Measurements from ENCODE around the gene TRRAP.
A peak's percentile ranks its signal among the peaks of the same experiment; 100 is the strongest.
"Not testable (repeated sequence)": the region's sequence is repeated elsewhere in the genome, so short reads cannot be mapped to it uniquely, and the experiment has no call there.

The TRRAP gene

GRCh38 chr7:99040104-99040958 is 162.0 kb downstream of the TRRAP start:
- Histone ChIP-seq H3K27ac (replicated peaks) (no peak overlapping the region), H3K27me3 (ENCODE audit: insufficient read depth, poor library complexity, severe bottlenecking) (no peaks in the 10 kb centered on the region), H3K4me3 (replicated peaks; ENCODE audit: insufficient read depth, low read length) (no peak overlapping the region)
- peak; percentile 37 to 62 for DNase-seq (ENCODE audit: low read depth in 1 of 2, low spot score in 1 of 2)
- TF ChIP-seq GABPA (IDR thresholded peaks at IDR 0.05; ENCODE audit: low read depth) (no peak), POLR2AphosphoS5 (IDR thresholded peaks at IDR 0.05; ENCODE audit: low read depth) (no peak), REST (IDR thresholded peaks at IDR 0.05; ENCODE audit: insufficient replicate concordance, low read depth) (peak; percentile 64), SPI1 (IDR thresholded peaks at IDR 0.05; ENCODE audit: borderline replicate concordance, low read depth) (no peak), CTCF (IDR thresholded peaks at IDR 0.05; ENCODE audit: insufficient read depth, low read length) (peak; percentile 41)

- DNase-seq (ENCODE audit: low read depth in 1 of 2, low spot score in 1 of 2), result no peak
- H3K4me3 ChIP-seq (replicated peaks; ENCODE audit: insufficient read depth, low read length), result no peak overlapping the region
- no peaks in the 10 kb centered on the region for H3K27me3 ChIP-seq (ENCODE audit: insufficient read depth, poor library complexity, severe bottlenecking)
- no peak for TF ChIP-seq GABPA (IDR thresholded peaks at IDR 0.05; ENCODE audit: low read depth)
- TF ChIP-seq CTCF (IDR thresholded peaks at IDR 0.05; ENCODE audit: insufficient read depth, low read length), result no peak
- no peak for TF ChIP-seq SPI1 (IDR thresholded peaks at IDR 0.05; ENCODE audit: borderline replicate concordance, low read depth)
- no peak for TF ChIP-seq POLR2AphosphoS5 (IDR thresholded peaks at IDR 0.05; ENCODE audit: low read depth)
- TF ChIP-seq REST (IDR thresholded peaks at IDR 0.05; ENCODE audit: insufficient replicate concordance, low read depth), result no peak
- H3K27ac ChIP-seq (replicated peaks), result no peak overlapping the region
These were observed 163.2 kb downstream of the TRRAP start for GRCh38 chr7:99041526-99041925.

GRCh38 chr7:99042957-99043356 is 164.6 kb downstream of the TRRAP start:
- H3K27me3 ChIP-seq (ENCODE audit: insufficient read depth, poor library complexity, severe bottlenecking), result no peaks in the 10 kb centered on the region
- DNase-seq (ENCODE audit: low read depth in 1 of 2, low spot score in 1 of 2), result no peak
- no peak for TF ChIP-seq SPI1 (IDR thresholded peaks at IDR 0.05; ENCODE audit: borderline replicate concordance, low read depth)
- TF ChIP-seq REST (IDR thresholded peaks at IDR 0.05; ENCODE audit: insufficient replicate concordance, low read depth), result no peak
- no peak for TF ChIP-seq GABPA (IDR thresholded peaks at IDR 0.05; ENCODE audit: low read depth)
- TF ChIP-seq CTCF (IDR thresholded peaks at IDR 0.05; ENCODE audit: insufficient read depth, low read length), result no peak
- no peak for TF ChIP-seq POLR2AphosphoS5 (IDR thresholded peaks at IDR 0.05; ENCODE audit: low read depth)
- no peak overlapping the region for H3K27ac ChIP-seq (replicated peaks)
- no peak overlapping the region for H3K4me3 ChIP-seq (replicated peaks; ENCODE audit: insufficient read depth, low read length)

- not testable (repeated sequence) for H3K27ac ChIP-seq (replicated peaks); H3K27me3 ChIP-seq (ENCODE audit: insufficient read depth, poor library complexity, severe bottlenecking); H3K4me3 ChIP-seq (replicated peaks; ENCODE audit: insufficient read depth, low read length); DNase-seq (ENCODE audit: low read depth in 1 of 2, low spot score in 1 of 2)
These were observed 166.5 kb downstream of the TRRAP start for GRCh38 chr7:99044858-99045257.

GRCh38 chr7:99046262-99046661 is 167.9 kb downstream of the TRRAP start:
- H3K27ac ChIP-seq (replicated peaks); H3K27me3 ChIP-seq (ENCODE audit: insufficient read depth, poor library complexity, severe bottlenecking); H3K4me3 ChIP-seq (replicated peaks; ENCODE audit: insufficient read depth, low read length); DNase-seq (ENCODE audit: low read depth in 1 of 2, low spot score in 1 of 2): not testable (repeated sequence)
